GM19372 (cell line): ENCODE results near the gene LANCL2.
"Not testable (repeated sequence)": the region's sequence is repeated elsewhere in the genome, so short reads cannot be mapped to it uniquely, and the experiment has no call there.

Experiments used
- ATAC-seq: cut with Tn5 transposase; IDR thresholded peaks from one replicate; pipeline ENCODE4 v1.9.1; 2021; ENCODE audit warnings: mild to moderate bottlenecking, low read depth, moderate library complexity; ENCODE audit not compliant: unreplicated experiment

LANCL2 gene

GRCh38 chr7:55365205-55365674 is at the start of gene LANCL2:
TSS of gene LANCL2 (plus strand) at chr7:55365337. CDS start at chr7:55366026, 689 bp downstream.
- ATAC-seq, result peak; percentile 33

GRCh38 chr7:55325371-55325792 is 39.8 kb upstream of the LANCL2 start:
- no peak for ATAC-seq

- no peak for ATAC-seq
Observed at GRCh38 chr7:55326081-55326835, 38.9 kb upstream of the LANCL2 start.

GRCh38 chr7:55326945-55327626 is 38.1 kb upstream of the LANCL2 start:
- ATAC-seq, result no peak

GRCh38 chr7:55335151-55335550 is 30.0 kb upstream of the LANCL2 start:
- no peak for ATAC-seq

- no peak for ATAC-seq
Observed at GRCh38 chr7:55335786-55336185, 29.4 kb upstream of the LANCL2 start.

- ATAC-seq, result no peak
Observed at GRCh38 chr7:55336540-55336939, 28.6 kb upstream of the LANCL2 start.

- ATAC-seq, result no peak
Observed at GRCh38 chr7:55339033-55340000, 25.8 kb upstream of the LANCL2 start.

- no peak for ATAC-seq
Observed at GRCh38 chr7:55342216-55342871, 22.8 kb upstream of the LANCL2 start.

GRCh38 chr7:55343002-55343781 is 21.9 kb upstream of the LANCL2 start:
- no peak for ATAC-seq

GRCh38 chr7:55343860-55344606 is 21.1 kb upstream of the LANCL2 start:
- no peak for ATAC-seq

- ATAC-seq, result no peak
Observed at GRCh38 chr7:55344840-55345239, 20.3 kb upstream of the LANCL2 start.

- ATAC-seq, result no peak
Observed at GRCh38 chr7:55345292-55345691, 19.8 kb upstream of the LANCL2 start.

GRCh38 chr7:55348502-55348901 is 16.6 kb upstream of the LANCL2 start:
- no peak for ATAC-seq

- no peak for ATAC-seq
Observed at GRCh38 chr7:55349121-55349520, 16.0 kb upstream of the LANCL2 start.

- no peak for ATAC-seq
Observed at GRCh38 chr7:55350281-55350680, 14.9 kb upstream of the LANCL2 start.

- no peak for ATAC-seq
Observed at GRCh38 chr7:55351263-55351662, 13.9 kb upstream of the LANCL2 start.

- not testable (repeated sequence) for ATAC-seq
Observed at GRCh38 chr7:55352947-55353273, 12.2 kb upstream of the LANCL2 start.

- ATAC-seq, result no peak
Observed at GRCh38 chr7:55360486-55360885, 4.7 kb upstream of the LANCL2 start.
